T1000 (cell line): ENCODE data around the gene GRID1.
"Not testable (repeated sequence)": the region's sequence is repeated elsewhere in the genome, so short reads cannot be mapped to it uniquely, and the experiment has no call there.

Experiments
- DNase-seq: peaks from one replicate; lab custom pipeline; 2025; ENCODE audit warnings: mixed read lengths; lab: John Stamatoyannopoulos, UW

GRID1 gene

DNA sequence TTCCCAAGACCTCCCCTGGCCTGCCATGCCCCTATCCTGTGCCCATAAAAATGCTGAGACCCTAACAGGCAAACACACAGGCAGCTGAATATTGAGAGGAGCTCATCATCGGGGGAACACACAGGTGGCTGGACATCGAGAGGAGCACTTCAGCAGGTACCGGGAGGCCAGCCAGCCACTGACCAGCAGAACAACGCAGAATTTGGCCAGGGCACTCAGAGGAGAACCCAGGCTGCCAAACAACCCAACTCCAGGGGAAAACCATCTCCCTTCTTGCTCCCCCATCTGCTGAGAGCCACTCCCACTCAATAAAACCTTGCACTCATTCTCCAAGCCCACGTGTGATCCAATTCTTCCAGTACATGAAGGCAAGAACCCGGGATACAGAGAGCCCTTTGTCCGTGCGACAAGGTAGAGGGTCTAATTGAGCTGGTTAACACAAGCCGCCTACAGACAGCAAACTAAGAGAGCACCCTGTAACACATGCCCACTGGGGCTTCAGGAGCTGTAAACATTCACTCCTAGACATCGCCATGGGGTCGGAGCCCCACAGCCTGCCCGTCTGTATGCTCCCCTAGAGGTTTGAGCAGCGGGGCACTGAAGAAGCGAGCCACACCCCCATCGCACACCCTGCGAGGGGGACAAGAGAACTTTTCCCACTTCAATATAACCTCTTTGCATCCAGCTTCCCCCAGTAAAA lies 258.8 kb downstream of the GRID1 start:
- DNase-seq: not testable (repeated sequence)

GRCh38 chr10:86107131-86107530 lies 259.5 kb downstream of the GRID1 start:
- DNase-seq: no peak

- DNase-seq: no peak
These were observed 260.0 kb downstream of the GRID1 start for GRCh38 chr10:86106616-86107015.

- DNase-seq: no peak
These were observed 261.0 kb downstream of the GRID1 start for GRCh38 chr10:86105640-86106039.

DNA sequence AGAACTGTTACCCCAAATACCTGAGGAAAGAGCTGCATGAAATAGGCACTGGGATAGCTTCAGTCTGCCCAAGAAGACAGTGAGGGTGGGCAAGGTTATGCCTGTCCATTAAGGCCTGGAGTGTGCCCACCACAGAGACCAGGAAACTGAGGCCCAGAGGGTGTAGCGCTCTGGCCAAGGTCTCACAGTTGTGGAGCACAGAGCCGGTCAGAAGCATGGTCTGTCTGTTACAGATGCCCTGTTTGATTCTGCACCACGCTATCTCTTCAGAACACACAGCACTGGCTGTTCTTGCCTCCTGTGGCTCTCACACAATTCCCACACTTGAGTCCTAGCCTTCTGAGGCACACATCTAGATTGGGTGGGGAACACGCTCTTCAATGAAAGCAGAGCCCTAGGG lies 261.4 kb downstream of the GRID1 start:
- DNase-seq: no peak

DNA sequence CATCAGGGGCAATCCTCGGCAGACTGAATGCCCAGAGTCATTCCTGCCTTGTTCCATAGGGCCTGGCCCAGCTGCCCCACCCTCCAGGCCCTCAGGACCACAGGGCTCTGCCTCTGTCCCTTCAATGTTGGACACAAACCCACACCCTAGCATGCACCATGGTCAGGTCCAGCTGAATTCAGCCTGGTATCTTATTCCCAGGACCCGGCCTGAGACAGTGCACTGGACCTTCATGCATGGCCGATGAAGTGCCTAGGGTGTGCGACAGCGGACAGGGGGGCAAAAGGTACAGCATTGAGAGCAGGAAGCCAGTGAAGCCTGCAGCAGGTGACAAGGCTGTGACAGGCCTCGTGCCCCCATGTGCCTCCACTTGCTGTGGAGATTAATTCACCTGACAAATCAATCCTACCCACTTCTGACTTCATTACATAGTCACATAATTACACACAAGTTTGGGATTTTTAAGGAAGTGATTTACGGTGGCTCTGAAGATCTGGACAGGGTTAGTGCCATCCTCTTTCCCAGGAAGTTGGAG lies 261.9 kb downstream of the GRID1 start:
- no peak for DNase-seq

DNA sequence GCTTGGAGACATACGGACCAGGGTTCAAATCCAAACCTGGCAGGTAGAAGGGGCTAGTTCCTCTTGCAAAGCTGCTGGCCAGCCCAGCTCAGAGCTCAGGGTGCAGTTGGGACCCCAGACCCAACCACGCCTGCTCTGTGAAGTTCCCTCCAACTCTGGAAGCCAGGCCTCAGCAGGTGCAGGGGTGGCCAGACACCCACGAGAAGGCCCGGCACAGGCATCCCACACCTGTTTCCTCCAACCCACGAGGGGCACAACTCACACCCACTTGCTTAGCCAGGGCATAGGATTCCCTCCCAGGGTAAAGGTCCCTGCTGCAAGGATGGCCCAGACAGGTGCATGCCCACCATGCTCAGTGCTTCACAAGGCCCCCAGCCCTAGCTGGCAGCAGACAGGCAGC lies 262.4 kb downstream of the GRID1 start:
- no peak for DNase-seq

GRCh38 chr10:86103391-86104101 lies 263.0 kb downstream of the GRID1 start:
- DNase-seq: no peak

- DNase-seq: no peak
These were observed 264.1 kb downstream of the GRID1 start for GRCh38 chr10:86102451-86102850.

DNA sequence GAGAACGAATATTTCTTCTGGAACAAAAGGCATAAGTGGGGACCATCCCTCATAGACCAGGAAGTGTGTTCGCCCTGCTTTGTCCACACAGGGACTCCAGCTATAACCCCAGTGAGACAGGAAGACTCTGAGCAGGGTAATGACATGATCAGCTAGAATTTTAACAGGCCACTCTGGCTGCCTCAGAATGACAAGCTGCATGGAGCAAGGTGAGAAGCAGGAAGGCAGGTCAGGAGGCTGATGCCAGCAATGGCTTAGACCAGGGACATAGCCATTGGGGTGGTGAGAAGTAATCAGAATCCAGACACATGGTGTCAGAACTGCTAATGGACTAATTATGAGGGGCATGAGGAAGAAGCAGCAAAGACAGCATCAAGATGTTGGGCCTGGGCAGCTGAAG lies 264.6 kb downstream of the GRID1 start:
- DNase-seq: no peak

GRCh38 chr10:86100581-86101061 lies 266.0 kb downstream of the GRID1 start:
- DNase-seq: no peak

DNA sequence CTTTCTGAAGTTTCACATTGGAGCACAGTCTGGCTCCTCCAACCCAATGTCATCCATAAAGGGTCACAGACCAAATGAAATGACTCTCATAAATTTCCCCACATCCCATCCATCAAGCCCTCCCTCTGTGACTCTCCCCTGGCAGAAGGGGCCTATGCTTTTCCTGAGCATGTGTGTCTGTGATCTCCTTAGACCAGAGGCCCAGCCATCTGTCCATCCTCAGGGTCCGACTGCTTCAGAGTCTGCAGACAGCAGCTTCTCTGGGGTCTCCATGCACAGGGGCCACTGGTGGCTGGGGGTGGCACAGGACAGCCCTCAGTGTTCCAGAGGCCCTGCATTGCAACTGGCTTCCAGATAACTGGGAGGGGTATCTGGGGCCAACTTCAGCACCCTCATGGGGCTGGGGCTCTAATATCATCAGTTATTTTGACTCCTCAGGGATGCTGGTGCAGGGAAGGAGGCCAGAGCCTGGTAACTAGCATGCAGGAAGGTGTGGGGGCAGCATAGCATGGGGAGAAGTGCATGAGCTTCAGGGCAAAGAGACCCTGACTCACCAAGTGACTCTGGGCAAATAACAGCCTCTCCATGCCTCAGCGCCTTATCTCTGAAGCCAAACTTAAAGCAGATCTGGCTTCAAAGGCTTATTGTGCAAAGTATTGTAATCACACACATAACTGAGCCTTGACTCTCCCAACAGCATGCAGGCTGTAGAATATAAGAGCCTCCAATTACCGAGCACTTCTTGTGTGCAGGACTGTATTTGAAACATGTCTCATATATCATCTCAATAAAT lies 266.9 kb downstream of the GRID1 start:
- DNase-seq: no peak

DNA sequence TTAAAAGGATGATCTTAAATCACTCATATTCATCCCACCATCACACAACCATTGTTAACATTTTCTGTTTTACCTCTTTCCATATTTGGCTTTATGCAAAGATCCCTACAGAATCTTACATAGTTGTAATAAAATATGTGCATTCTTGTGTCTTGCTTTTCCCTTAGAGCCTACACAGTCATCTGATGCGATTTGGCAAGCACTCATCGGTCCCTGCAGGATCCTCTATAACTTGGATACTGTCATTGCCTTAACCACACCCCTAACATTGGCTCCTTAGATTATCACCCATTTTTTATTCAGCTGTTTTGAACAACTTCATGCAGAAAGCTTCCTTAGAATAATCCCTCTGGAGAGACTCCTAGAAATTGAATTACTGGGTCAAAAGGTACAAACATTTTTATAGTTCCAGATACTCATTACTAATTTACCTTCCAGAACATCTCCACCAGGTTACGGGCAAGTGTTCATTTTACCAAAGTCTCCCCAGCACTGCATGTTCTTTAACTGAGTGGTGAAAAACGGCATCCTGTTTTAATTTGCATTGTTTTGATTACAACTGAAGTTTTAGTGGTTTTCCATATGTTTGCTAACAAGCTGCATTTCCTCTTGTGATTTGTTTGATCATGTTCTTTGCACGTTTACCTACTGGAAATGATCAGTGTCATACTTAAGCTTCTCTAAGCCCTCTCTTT lies 268.3 kb downstream of the GRID1 start:
- DNase-seq: no peak

DNA sequence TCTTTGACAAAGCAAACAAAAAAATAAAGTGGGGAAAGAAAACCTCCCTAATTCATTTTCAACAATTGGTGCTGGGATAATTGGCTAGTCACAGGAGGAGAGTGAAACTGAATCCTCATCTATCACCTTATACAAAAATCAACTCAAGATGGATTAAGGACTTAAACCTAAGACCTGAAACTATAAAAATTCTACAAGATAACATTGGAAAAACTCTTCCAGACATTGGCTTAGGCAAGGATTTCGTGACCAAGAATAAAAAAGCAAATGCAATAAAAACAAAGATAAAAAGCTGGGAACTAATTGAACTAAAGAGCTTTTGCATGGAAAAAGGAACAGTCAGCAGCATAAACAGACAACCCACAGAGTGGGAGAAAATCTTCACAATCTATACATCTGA lies 271.5 kb downstream of the GRID1 start:
- not testable (repeated sequence) for DNase-seq

- not testable (repeated sequence) for DNase-seq
These were observed 274.3 kb downstream of the GRID1 start for GRCh38 chr10:86092311-86092710.

DNA sequence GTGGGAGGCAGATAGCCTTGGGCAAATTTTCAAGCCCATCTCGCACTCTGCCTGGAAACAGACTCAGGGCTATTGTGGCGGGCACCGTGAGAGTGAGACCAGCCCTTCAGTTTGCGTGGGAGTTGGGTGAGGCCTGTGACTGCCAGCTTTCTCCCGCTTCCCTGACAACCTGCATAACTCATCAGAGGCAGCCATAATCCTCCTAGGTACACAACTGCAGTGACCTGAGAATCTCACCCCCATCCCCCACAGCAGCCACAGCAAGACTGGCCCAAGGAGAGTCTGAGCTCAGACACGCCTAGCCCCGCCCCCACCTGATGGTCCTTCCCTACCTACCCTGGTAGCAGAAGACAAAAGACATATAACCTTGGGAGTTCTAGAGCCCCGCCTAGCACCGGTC lies 275.4 kb downstream of the GRID1 start:
- DNase-seq: no peak

DNA sequence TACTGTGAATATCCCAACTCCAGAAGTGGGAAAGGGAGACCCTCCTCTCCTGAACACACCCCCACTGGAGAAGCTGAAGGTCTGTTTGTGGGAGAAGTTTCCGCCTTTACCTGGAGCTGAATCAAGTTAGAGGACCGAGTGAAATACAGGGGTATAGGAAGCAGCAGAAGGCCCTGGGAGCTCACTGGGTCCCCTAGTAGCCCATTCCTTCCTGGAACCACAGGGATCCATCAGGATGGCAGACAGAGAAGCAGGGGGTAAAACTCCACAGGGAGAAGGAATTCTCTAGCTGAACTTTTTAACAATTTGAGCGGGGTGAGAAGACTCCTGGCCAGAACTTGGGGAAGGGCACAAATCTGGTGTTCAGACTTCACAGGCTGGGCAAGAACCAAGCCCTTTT lies 275.8 kb downstream of the GRID1 start:
- no peak for DNase-seq

DNA sequence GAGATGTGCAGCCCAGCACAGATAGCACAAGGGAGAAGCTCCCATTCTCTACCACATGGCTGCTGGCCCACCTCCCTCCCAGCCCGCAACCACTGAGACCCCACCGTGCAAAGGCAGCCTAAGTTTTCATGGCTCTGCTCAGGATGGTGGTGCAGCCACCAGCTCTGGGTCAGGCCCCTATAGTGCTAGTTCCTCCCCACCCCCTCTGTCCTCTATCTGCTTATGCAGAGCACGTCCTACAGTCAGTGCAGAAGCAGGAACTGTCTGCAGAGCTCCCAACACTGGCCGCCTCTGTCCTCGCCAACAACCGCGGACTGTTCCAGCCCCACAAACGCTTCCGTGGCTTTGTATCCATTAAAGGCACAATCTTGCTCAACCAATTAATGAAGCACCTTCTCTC lies 278.9 kb downstream of the GRID1 start:
- no peak for DNase-seq

DNA sequence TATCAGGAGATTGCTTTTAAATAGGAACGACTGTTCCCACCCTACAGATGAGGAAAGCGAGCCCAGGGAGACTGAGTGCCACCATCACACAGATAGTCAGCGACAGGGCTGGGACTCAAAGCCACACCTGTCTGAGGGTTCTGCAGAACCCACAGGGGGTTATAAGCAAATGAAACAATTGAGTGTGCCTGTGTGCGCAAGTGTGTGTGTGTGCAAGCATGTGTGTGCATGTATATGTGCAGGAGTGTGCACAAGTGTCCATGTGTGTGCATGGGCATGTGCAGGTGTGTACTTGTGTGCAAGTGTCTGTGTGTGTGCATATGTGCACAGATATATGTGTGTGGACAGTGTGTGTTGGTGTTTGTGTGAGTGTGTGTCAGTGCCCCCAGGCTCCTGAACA lies 280.2 kb downstream of the GRID1 start:
- DNase-seq: no peak

- DNase-seq: no peak
These were observed 280.9 kb downstream of the GRID1 start for GRCh38 chr10:86085686-86086085.

GRCh38 chr10:86085136-86085535 lies 281.5 kb downstream of the GRID1 start:
- DNase-seq: no peak

- DNase-seq: no peak
These were observed 282.0 kb downstream of the GRID1 start for GRCh38 chr10:86084585-86084984.
